ENCODE results near the gene CLEC10A. TPM values are rescaled to one million over a fixed set of nuclear protein-coding genes. Genes with fewer than 3 reads are reported as not detected.

CLEC10A gene
- total and polyA plus RNA-seq, 2 experiments from 2014 or later = not detected

DNA sequence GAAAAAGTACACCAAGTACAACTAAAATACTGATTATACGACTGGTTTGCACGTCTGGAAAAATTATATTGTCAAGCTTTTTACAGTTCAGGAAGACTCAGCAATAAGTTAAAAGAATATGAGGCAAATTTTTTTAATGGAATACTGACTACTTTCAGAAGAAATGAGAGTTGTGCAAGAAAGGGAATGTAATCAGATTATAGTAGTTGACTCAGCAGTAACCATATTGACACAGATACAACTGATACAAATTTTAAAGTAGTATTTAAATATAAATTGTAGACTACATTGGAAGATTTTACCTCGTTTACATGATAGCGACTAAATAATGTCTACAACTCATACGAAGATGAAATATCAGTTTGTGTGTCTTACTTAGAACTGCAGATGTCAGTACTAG lies 17.9 kb upstream of the CLEC10A start (continued):
- TF ChIP-seq CREB1 (CRISPR knock-in tag; IDR thresholded peaks at IDR 0.05; ENCODE audit: low read depth) = no peak

DNA sequence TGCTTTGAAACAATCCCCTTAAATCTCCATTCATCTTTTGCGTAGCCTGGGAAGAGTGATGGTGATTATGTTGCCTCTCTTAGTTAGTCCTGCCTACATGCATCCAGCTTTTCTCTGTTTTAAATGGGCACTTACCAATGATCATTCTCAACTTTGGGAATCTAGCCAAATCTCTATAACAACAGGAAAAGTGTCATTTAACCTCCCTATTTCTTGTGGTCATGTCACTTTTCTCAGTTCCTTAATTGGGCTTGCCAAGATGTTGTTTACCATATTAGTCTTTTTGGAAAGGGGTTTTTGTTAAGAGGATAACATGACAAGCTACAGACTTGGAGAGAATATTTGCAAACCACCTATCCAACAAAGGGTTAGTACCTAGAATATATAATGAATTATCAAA lies 15.6 kb upstream of the CLEC10A start:
- no peak overlapping the region for H3K4me3 ChIP-seq
- H4K20me1 ChIP-seq (replicated peaks; ENCODE audit: insufficient read depth) = no peaks in the 10 kb centered on the region
- Mint-ChIP-seq H3K27ac (no peak overlapping the region), H3K4me1 (peaks cover 8% of the 10 kb centered on the region), H3K4me3 (no peak overlapping the region; the same call in 2 of the 3 replicates), H3K9me3 (no peaks in the 10 kb centered on the region), H3K36me3 (ENCODE audit: low read depth) (no peaks in the 10 kb centered on the region; the same call in 2 of the 3 replicates), H3K27me3 (ENCODE audit: insufficient read depth, low read depth, poor library complexity) (peaks cover 10% of the 10 kb centered on the region)
- no peaks in the 10 kb centered on the region for H3K36me3 ChIP-seq (ENCODE audit: insufficient read depth)
- no peak overlapping the region for H2AFZ ChIP-seq
- DNase-seq (ENCODE audit: low spot score) (no peak), ATAC-seq (no peak)
- TF ChIP-seq, protein P1, sequence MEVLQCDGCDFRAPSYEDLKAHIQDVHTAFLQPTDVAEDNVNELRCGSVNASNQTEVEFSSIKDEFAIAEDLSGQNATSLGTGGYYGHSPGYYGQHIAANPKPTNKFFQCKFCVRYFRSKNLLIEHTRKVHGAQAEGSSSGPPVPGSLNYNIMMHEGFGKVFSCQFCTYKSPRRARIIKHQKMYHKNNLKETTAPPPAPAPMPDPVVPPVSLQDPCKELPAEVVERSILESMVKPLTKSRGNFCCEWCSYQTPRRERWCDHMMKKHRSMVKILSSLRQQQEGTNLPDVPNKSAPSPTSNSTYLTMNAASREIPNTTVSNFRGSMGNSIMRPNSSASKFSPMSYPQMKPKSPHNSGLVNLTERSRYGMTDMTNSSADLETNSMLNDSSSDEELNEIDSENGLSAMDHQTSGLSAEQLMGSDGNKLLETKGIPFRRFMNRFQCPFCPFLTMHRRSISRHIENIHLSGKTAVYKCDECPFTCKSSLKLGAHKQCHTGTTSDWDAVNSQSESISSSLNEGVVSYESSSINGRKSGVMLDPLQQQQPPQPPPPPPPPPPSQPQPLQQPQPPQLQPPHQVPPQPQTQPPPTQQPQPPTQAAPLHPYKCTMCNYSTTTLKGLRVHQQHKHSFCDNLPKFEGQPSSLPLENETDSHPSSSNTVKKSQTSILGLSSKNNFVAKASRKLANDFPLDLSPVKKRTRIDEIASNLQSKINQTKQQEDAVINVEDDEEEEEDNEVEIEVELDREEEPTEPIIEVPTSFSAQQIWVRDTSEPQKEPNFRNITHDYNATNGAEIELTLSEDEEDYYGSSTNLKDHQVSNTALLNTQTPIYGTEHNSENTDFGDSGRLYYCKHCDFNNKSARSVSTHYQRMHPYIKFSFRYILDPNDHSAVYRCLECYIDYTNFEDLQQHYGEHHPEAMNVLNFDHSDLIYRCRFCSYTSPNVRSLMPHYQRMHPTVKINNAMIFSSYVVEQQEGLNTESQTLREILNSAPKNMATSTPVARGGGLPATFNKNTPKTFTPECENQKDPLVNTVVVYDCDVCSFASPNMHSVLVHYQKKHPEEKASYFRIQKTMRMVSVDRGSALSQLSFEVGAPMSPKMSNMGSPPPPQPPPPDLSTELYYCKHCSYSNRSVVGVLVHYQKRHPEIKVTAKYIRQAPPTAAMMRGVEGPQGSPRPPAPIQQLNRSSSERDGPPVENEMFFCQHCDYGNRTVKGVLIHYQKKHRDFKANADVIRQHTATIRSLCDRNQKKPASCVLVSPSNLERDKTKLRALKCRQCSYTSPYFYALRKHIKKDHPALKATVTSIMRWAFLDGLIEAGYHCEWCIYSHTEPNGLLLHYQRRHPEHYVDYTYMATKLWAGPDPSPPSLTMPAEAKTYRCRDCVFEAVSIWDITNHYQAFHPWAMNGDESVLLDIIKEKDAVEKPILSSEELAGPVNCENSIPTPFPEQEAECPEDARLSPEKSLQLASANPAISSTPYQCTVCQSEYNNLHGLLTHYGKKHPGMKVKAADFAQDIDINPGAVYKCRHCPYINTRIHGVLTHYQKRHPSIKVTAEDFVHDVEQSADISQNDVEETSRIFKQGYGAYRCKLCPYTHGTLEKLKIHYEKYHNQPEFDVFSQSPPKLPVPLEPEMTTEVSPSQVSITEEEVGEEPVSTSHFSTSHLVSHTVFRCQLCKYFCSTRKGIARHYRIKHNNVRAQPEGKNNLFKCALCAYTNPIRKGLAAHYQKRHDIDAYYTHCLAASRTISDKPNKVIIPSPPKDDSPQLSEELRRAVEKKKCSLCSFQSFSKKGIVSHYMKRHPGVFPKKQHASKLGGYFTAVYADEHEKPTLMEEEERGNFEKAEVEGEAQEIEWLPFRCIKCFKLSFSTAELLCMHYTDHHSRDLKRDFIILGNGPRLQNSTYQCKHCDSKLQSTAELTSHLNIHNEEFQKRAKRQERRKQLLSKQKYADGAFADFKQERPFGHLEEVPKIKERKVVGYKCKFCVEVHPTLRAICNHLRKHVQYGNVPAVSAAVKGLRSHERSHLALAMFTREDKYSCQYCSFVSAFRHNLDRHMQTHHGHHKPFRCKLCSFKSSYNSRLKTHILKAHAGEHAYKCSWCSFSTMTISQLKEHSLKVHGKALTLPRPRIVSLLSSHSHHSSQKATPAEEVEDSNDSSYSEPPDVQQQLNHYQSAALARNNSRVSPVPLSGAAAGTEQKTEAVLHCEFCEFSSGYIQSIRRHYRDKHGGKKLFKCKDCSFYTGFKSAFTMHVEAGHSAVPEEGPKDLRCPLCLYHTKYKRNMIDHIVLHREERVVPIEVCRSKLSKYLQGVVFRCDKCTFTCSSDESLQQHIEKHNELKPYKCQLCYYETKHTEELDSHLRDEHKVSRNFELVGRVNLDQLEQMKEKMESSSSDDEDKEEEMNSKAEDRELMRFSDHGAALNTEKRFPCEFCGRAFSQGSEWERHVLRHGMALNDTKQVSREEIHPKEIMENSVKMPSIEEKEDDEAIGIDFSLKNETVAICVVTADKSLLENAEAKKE (CRISPR knock-in tag; IDR thresholded peaks at IDR 0.05) = no peak
- TF ChIP-seq NANOG (IDR thresholded peaks at IDR 0.05; ENCODE audit: borderline replicate concordance) = no peak
- TF ChIP-seq EZH2 (IDR thresholded peaks at IDR 0.05; ENCODE audit: low read depth, unreplicated experiment) = no peak
- TF ChIP-seq, protein P2, sequence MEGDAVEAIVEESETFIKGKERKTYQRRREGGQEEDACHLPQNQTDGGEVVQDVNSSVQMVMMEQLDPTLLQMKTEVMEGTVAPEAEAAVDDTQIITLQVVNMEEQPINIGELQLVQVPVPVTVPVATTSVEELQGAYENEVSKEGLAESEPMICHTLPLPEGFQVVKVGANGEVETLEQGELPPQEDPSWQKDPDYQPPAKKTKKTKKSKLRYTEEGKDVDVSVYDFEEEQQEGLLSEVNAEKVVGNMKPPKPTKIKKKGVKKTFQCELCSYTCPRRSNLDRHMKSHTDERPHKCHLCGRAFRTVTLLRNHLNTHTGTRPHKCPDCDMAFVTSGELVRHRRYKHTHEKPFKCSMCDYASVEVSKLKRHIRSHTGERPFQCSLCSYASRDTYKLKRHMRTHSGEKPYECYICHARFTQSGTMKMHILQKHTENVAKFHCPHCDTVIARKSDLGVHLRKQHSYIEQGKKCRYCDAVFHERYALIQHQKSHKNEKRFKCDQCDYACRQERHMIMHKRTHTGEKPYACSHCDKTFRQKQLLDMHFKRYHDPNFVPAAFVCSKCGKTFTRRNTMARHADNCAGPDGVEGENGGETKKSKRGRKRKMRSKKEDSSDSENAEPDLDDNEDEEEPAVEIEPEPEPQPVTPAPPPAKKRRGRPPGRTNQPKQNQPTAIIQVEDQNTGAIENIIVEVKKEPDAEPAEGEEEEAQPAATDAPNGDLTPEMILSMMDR (conservative IDR thresholded peaks at IDR 0.05; ENCODE audit: low read depth in 2 of 2) = no peak
- TF ChIP-seq, protein P3, sequence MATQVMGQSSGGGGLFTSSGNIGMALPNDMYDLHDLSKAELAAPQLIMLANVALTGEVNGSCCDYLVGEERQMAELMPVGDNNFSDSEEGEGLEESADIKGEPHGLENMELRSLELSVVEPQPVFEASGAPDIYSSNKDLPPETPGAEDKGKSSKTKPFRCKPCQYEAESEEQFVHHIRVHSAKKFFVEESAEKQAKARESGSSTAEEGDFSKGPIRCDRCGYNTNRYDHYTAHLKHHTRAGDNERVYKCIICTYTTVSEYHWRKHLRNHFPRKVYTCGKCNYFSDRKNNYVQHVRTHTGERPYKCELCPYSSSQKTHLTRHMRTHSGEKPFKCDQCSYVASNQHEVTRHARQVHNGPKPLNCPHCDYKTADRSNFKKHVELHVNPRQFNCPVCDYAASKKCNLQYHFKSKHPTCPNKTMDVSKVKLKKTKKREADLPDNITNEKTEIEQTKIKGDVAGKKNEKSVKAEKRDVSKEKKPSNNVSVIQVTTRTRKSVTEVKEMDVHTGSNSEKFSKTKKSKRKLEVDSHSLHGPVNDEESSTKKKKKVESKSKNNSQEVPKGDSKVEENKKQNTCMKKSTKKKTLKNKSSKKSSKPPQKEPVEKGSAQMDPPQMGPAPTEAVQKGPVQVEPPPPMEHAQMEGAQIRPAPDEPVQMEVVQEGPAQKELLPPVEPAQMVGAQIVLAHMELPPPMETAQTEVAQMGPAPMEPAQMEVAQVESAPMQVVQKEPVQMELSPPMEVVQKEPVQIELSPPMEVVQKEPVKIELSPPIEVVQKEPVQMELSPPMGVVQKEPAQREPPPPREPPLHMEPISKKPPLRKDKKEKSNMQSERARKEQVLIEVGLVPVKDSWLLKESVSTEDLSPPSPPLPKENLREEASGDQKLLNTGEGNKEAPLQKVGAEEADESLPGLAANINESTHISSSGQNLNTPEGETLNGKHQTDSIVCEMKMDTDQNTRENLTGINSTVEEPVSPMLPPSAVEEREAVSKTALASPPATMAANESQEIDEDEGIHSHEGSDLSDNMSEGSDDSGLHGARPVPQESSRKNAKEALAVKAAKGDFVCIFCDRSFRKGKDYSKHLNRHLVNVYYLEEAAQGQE (IDR thresholded peaks at IDR 0.05; ENCODE audit: unreplicated experiment) = no peak
- no peak for TF ChIP-seq STAT1 (IDR thresholded peaks at IDR 0.05; ENCODE audit: unreplicated experiment)
- TF ChIP-seq CREB1 (CRISPR knock-in tag; IDR thresholded peaks at IDR 0.05; ENCODE audit: low read depth) = no peak
- TF ChIP-seq, protein P4, sequence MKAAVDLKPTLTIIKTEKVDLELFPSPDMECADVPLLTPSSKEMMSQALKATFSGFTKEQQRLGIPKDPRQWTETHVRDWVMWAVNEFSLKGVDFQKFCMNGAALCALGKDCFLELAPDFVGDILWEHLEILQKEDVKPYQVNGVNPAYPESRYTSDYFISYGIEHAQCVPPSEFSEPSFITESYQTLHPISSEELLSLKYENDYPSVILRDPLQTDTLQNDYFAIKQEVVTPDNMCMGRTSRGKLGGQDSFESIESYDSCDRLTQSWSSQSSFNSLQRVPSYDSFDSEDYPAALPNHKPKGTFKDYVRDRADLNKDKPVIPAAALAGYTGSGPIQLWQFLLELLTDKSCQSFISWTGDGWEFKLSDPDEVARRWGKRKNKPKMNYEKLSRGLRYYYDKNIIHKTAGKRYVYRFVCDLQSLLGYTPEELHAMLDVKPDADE (IDR thresholded peaks at IDR 0.05) = no peak
- TF ChIP-seq EZH2phosphoT487 (IDR thresholded peaks at IDR 0.05; ENCODE audit: unreplicated experiment) = no peak
- TF ChIP-seq ZNF114 (CRISPR knock-in tag; IDR thresholded peaks at IDR 0.05) = no peak
- TF ChIP-seq ZNF331 (CRISPR knock-in tag; IDR thresholded peaks at IDR 0.05; ENCODE audit: low read depth) = no peak
- TF ChIP-seq JUNB (IDR thresholded peaks at IDR 0.05; ENCODE audit: unreplicated experiment) = no peak
- TF ChIP-seq POLR2AphosphoS5 (IDR thresholded peaks at IDR 0.05; ENCODE audit: low read depth) = no peak
- H3K9me2 ChIP-seq (ENCODE audit: insufficient read depth) = no peaks in the 10 kb centered on the region
- no peaks in the 10 kb centered on the region for H3F3A ChIP-seq (replicated peaks; ENCODE audit: low read depth)
- H3K4me1 ChIP-seq (ENCODE audit: insufficient read depth) = no peaks in the 10 kb centered on the region
- H3K4me2 ChIP-seq = no peak overlapping the region
- H3K27ac ChIP-seq (ENCODE audit: low read depth) = no peak overlapping the region
- peaks cover 15% of the 10 kb centered on the region for H3K27me3 ChIP-seq (ENCODE audit: insufficient read depth)
- no peaks in the 10 kb centered on the region for H3K79me2 ChIP-seq (replicated peaks; ENCODE audit: insufficient read depth)

Measured in GM23338 (cell line).